WTC11 (cell line): ENCODE measurements around the gene GPC6.

Source experiments
- CREB1 ChIP-seq: sonication (generic); formaldehyde crosslinking; IDR thresholded peaks from 2 replicates; pipeline ENCODE4 v1.8.0; 2023; ENCODE audit warnings: mild to moderate bottlenecking, missing genetic modification reagents
- CTCF ChIP-seq: fragments of 200-600 bp; IDR thresholded peaks from 2 replicates; pipeline ENCODE4 v1.8.0; 2022; ENCODE audit warnings: antibody characterized with exemption
- ESRRA ChIP-seq: sonication (generic); formaldehyde crosslinking; IDR thresholded peaks from 2 replicates; pipeline ENCODE4 v1.8.1; 2022; ENCODE audit warnings: mild to moderate bottlenecking, missing genetic modification reagents, borderline replicate concordance
- TF ChIP-seq, protein P1 (sequence below): sonication (generic); formaldehyde crosslinking; IDR thresholded peaks from 2 replicates; pipeline ENCODE4 v1.8.0; 2022; ENCODE audit warnings: mild to moderate bottlenecking, missing genetic modification reagents
- TF ChIP-seq, protein P2 (sequence below): sonication (generic); formaldehyde crosslinking; IDR thresholded peaks from 2 replicates; pipeline ENCODE4 v1.8.1; 2023; ENCODE audit warnings: mild to moderate bottlenecking, missing genetic modification reagents, moderate library complexity

DNA sequence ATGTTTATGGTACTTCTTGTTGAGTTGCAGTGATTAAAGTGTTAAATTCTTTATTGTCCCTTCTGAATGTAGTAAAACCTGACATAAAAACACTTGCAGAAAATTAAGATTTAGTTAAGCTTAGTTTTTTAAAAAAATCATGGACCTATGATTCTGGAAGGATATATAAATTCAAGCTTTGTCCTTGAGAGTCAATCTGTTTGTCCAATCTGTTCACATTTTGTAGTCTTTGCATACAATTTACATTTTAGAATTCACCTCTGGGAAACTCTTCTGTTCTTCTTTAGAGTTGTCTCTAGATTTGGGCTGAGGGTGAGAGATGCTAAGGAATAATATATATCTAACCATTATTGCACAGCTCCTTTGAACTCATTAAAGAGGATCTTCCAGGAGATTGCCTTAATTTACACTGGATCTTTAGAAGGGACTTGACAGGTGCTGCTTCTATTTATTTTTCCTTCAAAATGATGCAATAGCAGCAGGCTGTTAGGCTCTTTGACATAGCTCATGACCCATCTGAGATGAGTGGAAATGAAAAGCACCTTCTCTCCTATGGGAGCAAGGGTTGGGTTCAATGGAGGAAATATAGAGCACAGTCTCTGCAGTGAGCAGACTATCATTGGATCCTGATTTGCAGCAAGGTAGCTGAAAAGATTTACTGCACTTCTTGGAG is 433.9 kb downstream of the GPC6 start:
- TF ChIP-seq, protein P1, sequence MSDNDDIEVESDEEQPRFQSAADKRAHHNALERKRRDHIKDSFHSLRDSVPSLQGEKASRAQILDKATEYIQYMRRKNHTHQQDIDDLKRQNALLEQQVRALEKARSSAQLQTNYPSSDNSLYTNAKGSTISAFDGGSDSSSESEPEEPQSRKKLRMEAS: no peak
- TF ChIP-seq ESRRA (CRISPR knock-in tag) (no peak), CTCF (no peak), CREB1 (no peak)
- TF ChIP-seq, protein P2, sequence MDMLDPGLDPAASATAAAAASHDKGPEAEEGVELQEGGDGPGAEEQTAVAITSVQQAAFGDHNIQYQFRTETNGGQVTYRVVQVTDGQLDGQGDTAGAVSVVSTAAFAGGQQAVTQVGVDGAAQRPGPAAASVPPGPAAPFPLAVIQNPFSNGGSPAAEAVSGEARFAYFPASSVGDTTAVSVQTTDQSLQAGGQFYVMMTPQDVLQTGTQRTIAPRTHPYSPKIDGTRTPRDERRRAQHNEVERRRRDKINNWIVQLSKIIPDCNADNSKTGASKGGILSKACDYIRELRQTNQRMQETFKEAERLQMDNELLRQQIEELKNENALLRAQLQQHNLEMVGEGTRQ: no peak
